H1 (cell line): Measurements from ENCODE around the gene ARV1. TPM values are rescaled to one million over a fixed set of nuclear protein-coding genes. Genes with fewer than 3 reads are reported as not detected.

Experiments
- CTCF ChIA-PET: fragments of 300-600 bp; sonication (Branson Sonifier 250); formaldehyde crosslinking; loops from one replicate; lab custom pipeline; 2021; ENCODE audit not compliant: partially characterized antibody; lab: Charles Lee
- POLR2A ChIA-PET: fragments of 300-600 bp; sonication (Branson Sonifier 250); formaldehyde crosslinking; loops from one replicate; lab custom pipeline; 2021; ENCODE audit warnings: inconsistent platforms; ENCODE audit not compliant: partially characterized antibody; lab: Charles Lee
- DNase-seq, 2 experiments: peaks; one replicate each; pipeline versions ENCODE4 v3.0.0 to v3.0.0-alpha.2; 2010 to 2022; ENCODE audit warnings: low spot score in 2 of 2, low read depth in 1 of 2, mixed read lengths in 1 of 2
- FAIRE-seq: peaks from 2 replicates; lab custom pipeline; 2011; peaks lifted over from hg19 to GRCh38; lab: Jason Lieb, UNC
- H2AFZ ChIP-seq: 2 replicates; pipeline ENCODE4 v1.8.1; 2012; ENCODE audit warnings: low read length, inconsistent platforms
- H2AK5ac ChIP-seq: 2 replicates; pipeline ENCODE4 v1.6.1; 2013; ENCODE audit warnings: low read depth, low read length
- H2BK120ac ChIP-seq: replicated peaks from 2 replicates; pipeline ENCODE3; 2013; ENCODE audit warnings: low read depth, low read length, inconsistent platforms
- H2BK12ac ChIP-seq: 2 replicates; pipeline ENCODE4 v1.6.1; 2013; ENCODE audit warnings: low read depth, low read length
- H2BK15ac ChIP-seq: 2 replicates; pipeline ENCODE4 v1.6.1; 2013; ENCODE audit warnings: low read length
- H2BK20ac ChIP-seq: 2 replicates; pipeline ENCODE4 v1.6.1; 2013; ENCODE audit warnings: low read length
- H2BK5ac ChIP-seq: 2 replicates; pipeline ENCODE4 v1.6.1; 2013; ENCODE audit warnings: low read depth, low read length
- H3K14ac ChIP-seq: 2 replicates; pipeline ENCODE4 v1.6.1; 2013; ENCODE audit warnings: inconsistent platforms; ENCODE audit not compliant: insufficient read length
- H3K18ac ChIP-seq: 2 replicates; pipeline ENCODE4 v1.6.1; 2013; ENCODE audit warnings: low read length; ENCODE audit errors: extremely low read depth
- H3K23ac ChIP-seq: 2 replicates; pipeline ENCODE4 v1.6.1; 2013; ENCODE audit warnings: inconsistent platforms; ENCODE audit not compliant: insufficient read length
- H3K23me2 ChIP-seq: 2 replicates; pipeline ENCODE4 v1.6.1; 2013; ENCODE audit warnings: low read depth, low read length
- H3K27ac ChIP-seq: 2 replicates; pipeline ENCODE4 v1.6.1; 2011; ENCODE audit warnings: low read depth, low read length, inconsistent platforms
- H3K27me3 ChIP-seq, 4 experiments: replicated peaks in 1 of 4; 1 replicate in 1 of 4; 2 replicates in 3 of 4; pipeline versions ENCODE4 v1.6.1 to v1.8.1; 2011 to 2013; ENCODE audit warnings: low read length in 3 of 4, mild to moderate bottlenecking in 3 of 4, inconsistent platforms in 2 of 4, mixed read lengths in 2 of 4, moderate library complexity in 1 of 4; ENCODE audit not compliant: control insufficient read depth in 3 of 4, insufficient read depth in 3 of 4; ENCODE audit errors: extremely low read depth in 1 of 4
- H3K36me3 ChIP-seq, 4 experiments: 2 replicates each; pipeline versions ENCODE4 v1.6.1 to v1.8.1; 2011 to 2013; ENCODE audit warnings: mild to moderate bottlenecking in 4 of 4, low read length in 3 of 4, moderate library complexity in 2 of 4, control low read depth in 1 of 4, inconsistent platforms in 1 of 4; ENCODE audit not compliant: insufficient read depth in 4 of 4, control insufficient read depth in 2 of 4
- H3K4ac ChIP-seq: replicated peaks from 2 replicates; pipeline ENCODE3; 2013; ENCODE audit warnings: low read length, low read depth, mixed read lengths, inconsistent platforms; ENCODE audit not compliant: insufficient read length
- H3K4me1 ChIP-seq, 4 experiments: replicated peaks in 1 of 4; 1 replicate in 1 of 4; 2 replicates in 3 of 4; pipeline versions ENCODE4 v1.6.1 to v1.8.1; 2011 to 2013; ENCODE audit warnings: low read length in 3 of 4, inconsistent platforms in 2 of 4, mixed read lengths in 1 of 4; ENCODE audit not compliant: insufficient read depth in 4 of 4, control insufficient read depth in 3 of 4
- H3K4me2 ChIP-seq, 2 experiments: 2 replicates each; pipeline versions ENCODE4 v1.6.1 to v1.8.1; 2011 to 2013; ENCODE audit warnings: low read depth in 2 of 2, low read length in 2 of 2, control low read depth in 1 of 2, inconsistent platforms in 1 of 2, mild to moderate bottlenecking in 1 of 2; ENCODE audit not compliant: insufficient read depth in 1 of 2
- H3K4me3 ChIP-seq, 4 experiments: fragments of 200-600, 300-600 bp in 1 of 4; sonication (generic), shearing (Covaris generic), sonication (Bioruptor Twin) in 1 of 4; 2 replicates each; pipeline versions ENCODE4 v1.5.1 to v1.8.1; 2011 to 2016; ENCODE audit warnings: low read length in 4 of 4, low read depth in 3 of 4, control low read depth in 2 of 4, inconsistent platforms in 2 of 4, mild to moderate bottlenecking in 2 of 4, mixed read lengths in 1 of 4, moderate library complexity in 1 of 4; ENCODE audit not compliant: insufficient read depth in 2 of 4; ENCODE audit errors: extremely low read depth in 1 of 4
- H3K56ac ChIP-seq: replicated peaks from 2 replicates; pipeline ENCODE3; 2013; ENCODE audit warnings: low read depth, mild to moderate bottlenecking, mixed read lengths, low read length, inconsistent platforms; ENCODE audit not compliant: insufficient read length
- H3K79me1 ChIP-seq: 2 replicates; pipeline ENCODE4 v1.6.1; 2013; ENCODE audit warnings: low read depth, low read length, control low read depth
- H3K79me2 ChIP-seq, 2 experiments: 2 replicates each; pipeline versions ENCODE4 v1.6.1 to v1.8.1; 2012 to 2013; ENCODE audit warnings: low read length in 2 of 2, mild to moderate bottlenecking in 2 of 2, inconsistent platforms in 1 of 2; ENCODE audit not compliant: insufficient read depth in 2 of 2, control insufficient read depth in 1 of 2
- H3K9ac ChIP-seq, 4 experiments: replicated peaks in 1 of 4; 1 replicate in 1 of 4; 2 replicates in 3 of 4; pipeline versions ENCODE4 v1.6.1 to v1.8.1; 2011 to 2013; ENCODE audit warnings: low read depth in 3 of 4, low read length in 3 of 4, control low read depth in 2 of 4, mild to moderate bottlenecking in 2 of 4, moderate library complexity in 2 of 4, inconsistent platforms in 1 of 4; ENCODE audit errors: extremely low read depth in 1 of 4
- H3K9me3 ChIP-seq, 2 experiments: 2 replicates each; pipeline versions ENCODE4 v1.6.1 to v1.8.1; 2012 to 2013; ENCODE audit warnings: mild to moderate bottlenecking in 2 of 2, moderate library complexity in 2 of 2, control low read depth in 1 of 2, inconsistent platforms in 1 of 2, low read depth in 1 of 2, low read length in 1 of 2, mixed read lengths in 1 of 2; ENCODE audit not compliant: insufficient read depth in 2 of 2
- H4K20me1 ChIP-seq, 2 experiments: replicated peaks in 1 of 2; 2 replicates each; pipeline versions ENCODE3 to v1.8.1; 2011 to 2013; ENCODE audit warnings: inconsistent platforms in 2 of 2, low read length in 2 of 2, mild to moderate bottlenecking in 1 of 2; ENCODE audit not compliant: insufficient read depth in 2 of 2, control insufficient read depth in 1 of 2
- H4K5ac ChIP-seq: 2 replicates; pipeline ENCODE4 v1.6.1; 2013; ENCODE audit warnings: low read length, low read depth, mixed read lengths, inconsistent platforms; ENCODE audit not compliant: insufficient read length
- H4K8ac ChIP-seq: 2 replicates; pipeline ENCODE4 v1.8.0; 2013; ENCODE audit warnings: mild to moderate bottlenecking, moderate library complexity, low read length, inconsistent platforms; ENCODE audit not compliant: insufficient read depth; ENCODE audit errors: extremely low read depth
- H4K91ac ChIP-seq: replicated peaks from 2 replicates; pipeline ENCODE3; 2013; ENCODE audit warnings: low read length, mixed read lengths, inconsistent platforms; ENCODE audit not compliant: insufficient read length
- CREB1 ChIP-seq: IDR thresholded peaks from 2 replicates; pipeline ENCODE4 v1.6.1; 2012; ENCODE audit warnings: inconsistent platforms
- TAF7 ChIP-seq: optimal IDR thresholded peaks from 2 replicates; pipeline ENCODE3; 2011; ENCODE audit warnings: low read depth, mild to moderate bottlenecking, inconsistent platforms, low read length, moderate library complexity, borderline replicate concordance
- TBP ChIP-seq: IDR thresholded peaks from 2 replicates; pipeline ENCODE4 v1.6.1; 2011; ENCODE audit warnings: low read depth, low read length, improper control_type of control experiment
- WGBS, 2 experiments: shearing (Covaris generic) in 1 of 2; methylation state at CpG; one replicate each; pipeline versions ENCODE4 v1.1.6 to v1.1.7; 2013 to 2015; ENCODE audit warnings: low lambda C conversion rate in 2 of 2, mixed read lengths in 2 of 2, inconsistent platforms in 1 of 2, low coverage in 1 of 2, missing lambda C conversion rate in 1 of 2; ENCODE audit not compliant: insufficient replicate concordance in 2 of 2, insufficient coverage in 1 of 2, insufficient read length in 1 of 2; ENCODE audit errors: extremely low coverage in 1 of 2, missing lambda C conversion rate in 1 of 2; 5-methylcytosine and 5-hydroxymethylcytosine counted together
- polyA plus RNA-seq, 7 experiments: library from polyadenylated mRNA; depleted of rRNA in 3 of 7; stranded (reverse) in 5 of 7; unstranded in 2 of 7; fragments of >200 nt in 5 of 7; fragments of 200-250 nt in 2 of 7; gene quantifications; 1 replicate in 5 of 7; 2 replicates in 1 of 7; 4 replicates in 1 of 7; pipeline versions ENCODE4 v1.2.1 to v1.2.3, GENCODE V29; 2011 to 2013; ENCODE audit warnings: missing spikeins in 2 of 7, mixed read lengths in 2 of 7
- total RNA-seq: library from RNA; stranded (reverse); fragmentation: NEBNext Ultra II Directional; extraction: Animal tissue kit (Norgen Biotek cat#: 25700); gene quantifications from 2 replicates; pipeline ENCODE4 v1.2.1, GENCODE V29; 2021

Gene ARV1
- total and polyA plus RNA-seq, 2 of the 8 experiments (the other 6 are each of a cell fraction or from before 2014, with no cell fraction given): 13.1 to 13.4 TPM

- no peak overlapping the region for H2BK15ac ChIP-seq
Observed at GRCh38 chr1:231000639-231001038, 21.7 kb downstream of the ARV1 start.

More at GRCh38 chr1:231000639-231001038, 21.7 kb downstream of the ARV1 start:
- H2BK5ac ChIP-seq: no peak overlapping the region
- no peak for DNase-seq
- H3K14ac ChIP-seq: no peak overlapping the region
- H2BK20ac ChIP-seq: no peak overlapping the region
- H2AFZ ChIP-seq: no peak overlapping the region
- no peak overlapping the region for H3K4ac ChIP-seq
- H3K56ac ChIP-seq: no peak overlapping the region
- no peak overlapping the region for H3K9ac ChIP-seq
- H3K4me1 ChIP-seq: no peaks in the 10 kb centered on the region
- H4K5ac ChIP-seq: no peak overlapping the region
- H2BK120ac ChIP-seq: no peak overlapping the region
- H3K4me3 ChIP-seq: no peak overlapping the region
- H3K27ac ChIP-seq: no peak overlapping the region
- no peaks in the 10 kb centered on the region for H3K27me3 ChIP-seq
- H3K23ac ChIP-seq: no peak overlapping the region
- H3K36me3 ChIP-seq: peaks cover 2 to 19% (median 10%) of the 10 kb centered on the region in 4 experiments; a peak in 6 of 8 replicates
- H3K23me2 ChIP-seq: peaks cover 2% of the 10 kb centered on the region; the same call in 1 of the 2 replicates
- no peak overlapping the region for H3K18ac ChIP-seq
- TF ChIP-seq CREB1: no peak
- no peak for TF ChIP-seq TBP
- TF ChIP-seq TAF7: no peak
- peaks cover 0 to 5% of the 10 kb centered on the region in 2 experiments; a peak in 1 of 4 replicates for H3K9me3 ChIP-seq
- no peak overlapping the region for H3K4me2 ChIP-seq
- H4K20me1 ChIP-seq: peaks cover 0 to 2% of the 10 kb centered on the region in 2 experiments
- H2AK5ac ChIP-seq: no peak overlapping the region
- no peak overlapping the region for H2BK12ac ChIP-seq
- POLR2A ChIA-PET: no interaction called here
- no peak for FAIRE-seq
- no peaks in the 10 kb centered on the region for H3K79me1 ChIP-seq
- WGBS, 2 experiments: no CpG with 5 or more reads among the region's 1 CpG
- H4K8ac ChIP-seq: no peak overlapping the region
- H4K91ac ChIP-seq: no peak overlapping the region
- CTCF ChIA-PET: interaction anchor here (1.0 kb wide), 1 partner anchor 10 kb away, joined by 3 read pairs; no protein-coding TSS in a partner anchor
- H3K79me2 ChIP-seq: no peaks in the 10 kb centered on the region
